Stomach (tissue), 4 donors: ENCODE results near the gene INS.

Experiments used
- EP300 ChIP-seq: sonication (generic); formaldehyde crosslinking; IDR thresholded peaks from one replicate; pipeline ENCODE4 v1.6.1; 2017; ENCODE audit warnings: antibody characterized with exemption
- POLR2A ChIP-seq, 4 donors: fragments of 450-650 bp; IDR thresholded peaks; one replicate each; pipeline ENCODE4 v1.6.1; 2016; ENCODE audit warnings: antibody characterized with exemption in 4 of 4, control low read depth in 2 of 4, mild to moderate bottlenecking in 1 of 4, moderate library complexity in 1 of 4
- TF ChIP-seq, protein P1 (sequence below), 7 experiments: fragments of 450-650 bp in 4 of 7; fragments of 200-600 bp in 3 of 7; sonication (generic) in 3 of 7; IDR thresholded peaks; one replicate each; pipeline ENCODE4 v1.5.1; 2016 to 2019; ENCODE audit warnings: antibody characterized with exemption in 7 of 7, control low read depth in 2 of 7, mild to moderate bottlenecking in 1 of 7

DNA sequence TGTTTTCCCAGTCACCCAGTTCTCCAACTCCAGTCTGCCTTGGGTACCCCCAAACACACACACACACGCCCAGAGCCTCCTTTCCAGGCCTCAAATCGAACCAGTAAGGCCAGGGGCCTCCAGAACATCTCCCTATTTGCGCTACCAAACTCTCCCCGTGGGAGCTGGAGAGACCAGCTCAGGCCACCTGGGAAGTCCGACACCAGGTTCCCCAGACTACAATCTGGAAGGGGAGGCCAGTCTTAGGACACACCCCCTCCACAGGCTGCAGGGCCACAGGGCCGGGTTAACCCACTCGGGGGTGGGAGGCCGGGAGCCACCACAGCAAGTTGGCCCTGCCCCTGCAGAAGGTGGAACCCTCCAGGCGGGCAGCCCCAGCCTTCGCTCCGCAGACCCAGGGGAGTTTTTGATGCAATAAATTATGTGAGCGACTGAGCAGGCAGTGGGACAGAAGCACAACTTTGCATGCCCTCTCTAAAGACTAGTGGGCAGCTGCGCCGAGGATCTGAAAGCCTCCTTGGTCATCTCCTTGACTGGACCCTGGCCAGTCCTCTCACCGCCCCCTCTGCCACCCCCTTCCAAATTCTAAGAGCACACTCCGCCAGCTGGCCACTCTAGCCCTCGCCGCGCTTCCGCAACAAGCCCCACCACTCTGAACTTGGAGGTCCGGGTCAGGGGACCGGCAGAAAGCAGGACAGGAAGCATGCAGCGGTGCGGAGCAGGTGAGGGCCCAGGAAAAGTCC, 24.6 kb downstream of the INS start:
- TF ChIP-seq POLR2A (IDR thresholded peaks at IDR 0.05) = no peak
- TF ChIP-seq, protein P1, sequence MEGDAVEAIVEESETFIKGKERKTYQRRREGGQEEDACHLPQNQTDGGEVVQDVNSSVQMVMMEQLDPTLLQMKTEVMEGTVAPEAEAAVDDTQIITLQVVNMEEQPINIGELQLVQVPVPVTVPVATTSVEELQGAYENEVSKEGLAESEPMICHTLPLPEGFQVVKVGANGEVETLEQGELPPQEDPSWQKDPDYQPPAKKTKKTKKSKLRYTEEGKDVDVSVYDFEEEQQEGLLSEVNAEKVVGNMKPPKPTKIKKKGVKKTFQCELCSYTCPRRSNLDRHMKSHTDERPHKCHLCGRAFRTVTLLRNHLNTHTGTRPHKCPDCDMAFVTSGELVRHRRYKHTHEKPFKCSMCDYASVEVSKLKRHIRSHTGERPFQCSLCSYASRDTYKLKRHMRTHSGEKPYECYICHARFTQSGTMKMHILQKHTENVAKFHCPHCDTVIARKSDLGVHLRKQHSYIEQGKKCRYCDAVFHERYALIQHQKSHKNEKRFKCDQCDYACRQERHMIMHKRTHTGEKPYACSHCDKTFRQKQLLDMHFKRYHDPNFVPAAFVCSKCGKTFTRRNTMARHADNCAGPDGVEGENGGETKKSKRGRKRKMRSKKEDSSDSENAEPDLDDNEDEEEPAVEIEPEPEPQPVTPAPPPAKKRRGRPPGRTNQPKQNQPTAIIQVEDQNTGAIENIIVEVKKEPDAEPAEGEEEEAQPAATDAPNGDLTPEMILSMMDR (IDR thresholded peaks at IDR 0.05) = no peak
- TF ChIP-seq EP300 = no peak
